Prostate gland (tissue), 2 donors: ENCODE data around the gene RIMBP3B. TPM values are rescaled to one million over a fixed set of nuclear protein-coding genes. Genes with fewer than 3 reads are reported as not detected.
"Not testable (repeated sequence)": the region's sequence is repeated elsewhere in the genome, so short reads cannot be mapped to it uniquely, and the experiment has no call there.

Experiments used
- DNase-seq: peaks from one replicate; pipeline ENCODE4 v3.0.0-alpha.2; 2019; ENCODE audit warnings: low spot score
- H3K27ac ChIP-seq, 2 donors: fragments of 200-600 bp; sonication (generic); 2 replicates each; pipeline ENCODE4 v1.5.1; 2017 to 2019
- H3K27me3 ChIP-seq: fragments of 200-600 bp; sonication (generic); replicated peaks from 2 replicates; pipeline ENCODE4 v1.5.1; 2019; ENCODE audit not compliant: insufficient read depth
- H3K36me3 ChIP-seq, 2 donors: fragments of 200-600 bp; sonication (generic); 1 replicate in 1 of 2; 2 replicates in 1 of 2; pipeline versions ENCODE4 v1.5.1 to v1.8.1; 2017 to 2019
- H3K4me1 ChIP-seq: fragments of 200-600 bp; sonication (generic); replicated peaks from 2 replicates; pipeline ENCODE4 v1.5.1; 2019
- H3K4me3 ChIP-seq, 2 donors: fragments of 200-600 bp; sonication (generic); 2 replicates each; pipeline ENCODE4 v1.5.1; 2017 to 2019
- H3K9me3 ChIP-seq: fragments of 200-600 bp; sonication (generic); 2 replicates; pipeline ENCODE4 v1.5.1; 2017
- WGBS: methylation state at CpG from one replicate; pipeline ENCODE4 v1.1.5; 2018; 5-methylcytosine and 5-hydroxymethylcytosine counted together
- intact Hi-C: fragments of 100-400 bp; cut with DNase I; formaldehyde crosslinking; loops from one replicate; pipeline ENCODE4 v1.14.2; 2022
- total RNA-seq, 2 donors: library from RNA; depleted of rRNA; stranded (reverse); fragments of >200 nt; gene quantifications; one replicate each; pipeline ENCODE4 v1.1.0, GENCODE V29; 2016

RIMBP3B gene
- total RNA-seq: not detected

- intact Hi-C loops: not testable (repeated sequence)
- no CpG with 5 or more reads among the region's 91 CpGs for WGBS
Measured at GRCh38 chr22:21383701-21384467, at the start of gene RIMBP3B. TSS of gene RIMBP3B (plus strand) at chr22:21383751. CDS start at chr22:21383859, 108 bp downstream.

DNA sequence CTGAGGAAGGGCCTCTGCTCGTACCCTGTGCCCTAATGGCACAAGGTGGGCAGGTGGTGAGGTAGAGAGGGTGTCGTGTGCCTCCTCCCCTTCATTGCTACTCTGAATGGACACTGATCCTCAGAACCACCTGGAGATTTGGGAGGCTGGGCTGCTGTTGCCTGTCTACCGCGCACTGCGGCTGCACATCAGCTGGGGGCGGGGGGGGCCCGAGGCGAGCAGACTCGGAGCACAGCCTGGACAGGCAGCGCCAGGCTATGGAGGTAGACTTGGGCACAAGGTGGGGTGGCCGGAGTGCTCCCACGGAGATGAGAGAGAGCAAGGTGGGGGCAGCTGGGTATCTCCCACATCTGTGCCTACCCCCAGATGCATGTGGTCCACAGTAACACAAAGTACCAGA is 26.0 kb upstream of the RIMBP3B start:
- H3K27me3 ChIP-seq, H3K4me1 ChIP-seq, intact Hi-C loops, H3K27ac ChIP-seq, DNase-seq, H3K9me3 ChIP-seq, H3K36me3 ChIP-seq, H3K4me3 ChIP-seq: not testable (repeated sequence)
- 97% methylated on average over 6 of the region's 12 CpGs for WGBS

More at GRCh38 chr22:21383701-21384467, at the start of gene RIMBP3B:
- DNase-seq, H3K4me3 ChIP-seq, H3K36me3 ChIP-seq, H3K4me1 ChIP-seq, H3K27me3 ChIP-seq, H3K9me3 ChIP-seq, H3K27ac ChIP-seq: not testable (repeated sequence)

- H3K4me3 ChIP-seq, H3K4me1 ChIP-seq, DNase-seq, H3K27ac ChIP-seq, H3K27me3 ChIP-seq, H3K9me3 ChIP-seq, H3K36me3 ChIP-seq, intact Hi-C loops: not testable (repeated sequence)
- no CpG with 5 or more reads among the region's 59 CpGs for WGBS
Measured at GRCh38 chr22:21360525-21360924, 23.0 kb upstream of the RIMBP3B start.

- H3K36me3 ChIP-seq, H3K27ac ChIP-seq, H3K9me3 ChIP-seq, H3K4me3 ChIP-seq, intact Hi-C loops, DNase-seq, H3K27me3 ChIP-seq, H3K4me1 ChIP-seq: not testable (repeated sequence)
- no CpG with 5 or more reads among the region's 4 CpGs for WGBS
Measured at GRCh38 chr22:21362473-21362872, 21.1 kb upstream of the RIMBP3B start.

DNA sequence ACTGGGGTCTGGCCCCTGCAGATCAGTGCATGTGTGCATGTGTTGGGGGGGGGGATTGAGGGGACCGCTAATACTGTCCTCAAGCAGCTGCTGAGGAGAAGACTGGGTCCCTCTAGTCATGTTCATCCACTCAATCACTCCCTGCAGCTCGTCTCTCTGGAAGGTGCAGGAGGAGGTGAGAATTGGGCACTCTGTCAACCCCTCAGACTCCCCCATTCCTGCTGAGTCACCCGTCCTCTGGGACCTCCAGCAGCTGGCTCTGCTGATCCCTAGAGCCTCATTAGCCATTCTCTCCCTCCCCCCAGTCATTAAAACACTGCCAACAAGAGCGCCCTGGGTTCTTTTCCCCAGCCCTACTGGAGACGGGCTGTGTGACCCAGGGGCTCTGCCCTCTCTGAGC is 20.5 kb upstream of the RIMBP3B start:
- H3K9me3 ChIP-seq, H3K27ac ChIP-seq, H3K4me3 ChIP-seq, DNase-seq, H3K36me3 ChIP-seq, H3K27me3 ChIP-seq, intact Hi-C loops, H3K4me1 ChIP-seq: not testable (repeated sequence)
- WGBS: 50% methylated on average over 2 of the region's 5 CpGs

DNA sequence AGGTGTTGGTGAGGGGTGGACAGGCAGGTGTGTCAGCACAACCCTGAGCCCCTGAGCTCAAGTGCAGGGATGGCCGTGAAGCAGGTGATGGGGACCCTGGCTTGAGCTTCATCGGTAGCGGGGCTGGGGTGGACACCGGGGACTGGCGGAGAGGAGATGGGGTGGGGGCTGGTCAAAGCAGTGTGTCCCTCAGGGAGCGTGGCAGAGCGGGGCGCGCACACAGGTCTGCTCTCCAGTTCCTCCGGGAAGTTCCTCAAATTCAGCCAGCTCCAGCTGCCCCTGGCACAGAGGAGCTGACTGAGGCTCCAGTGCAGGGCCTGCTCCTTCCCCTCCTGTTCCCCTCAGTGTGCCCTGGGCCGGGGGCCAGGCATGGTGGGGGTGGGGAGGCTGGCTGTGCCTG is 19.7 kb upstream of the RIMBP3B start:
- H3K4me3 ChIP-seq, H3K27ac ChIP-seq, H3K27me3 ChIP-seq, H3K36me3 ChIP-seq, H3K4me1 ChIP-seq, DNase-seq, H3K9me3 ChIP-seq, intact Hi-C loops: not testable (repeated sequence)
- WGBS: 47% methylated on average over 10 of the region's 11 CpGs

DNA sequence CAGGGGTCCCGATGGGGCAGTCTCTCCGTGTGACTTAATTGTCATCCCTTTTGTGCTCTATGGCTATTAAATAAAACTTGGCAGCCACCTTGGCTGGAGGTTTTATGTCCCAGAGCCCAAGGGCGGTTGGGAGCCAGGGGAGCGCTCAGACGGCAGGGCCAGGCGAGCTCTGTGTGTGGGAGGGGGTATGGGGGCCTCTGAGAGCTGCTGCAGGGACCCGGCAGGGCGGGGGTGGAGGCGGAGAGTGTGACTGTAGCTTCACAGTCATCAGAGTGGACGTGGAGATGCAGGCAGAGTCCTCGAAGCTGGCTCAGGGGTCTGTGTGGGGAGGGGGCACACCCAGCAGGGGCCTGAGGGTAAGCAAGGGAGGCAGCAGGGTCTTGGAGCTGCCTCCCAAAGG is 19.2 kb upstream of the RIMBP3B start:
- H3K27ac ChIP-seq, H3K4me1 ChIP-seq, H3K9me3 ChIP-seq, H3K4me3 ChIP-seq, H3K27me3 ChIP-seq, DNase-seq, intact Hi-C loops, H3K36me3 ChIP-seq: not testable (repeated sequence)
- WGBS: no CpG with 5 or more reads among the region's 11 CpGs

- intact Hi-C loops, H3K27ac ChIP-seq, H3K27me3 ChIP-seq, H3K36me3 ChIP-seq, DNase-seq, H3K9me3 ChIP-seq, H3K4me3 ChIP-seq, H3K4me1 ChIP-seq: not testable (repeated sequence)
- no CpG with 5 or more reads among the region's 4 CpGs for WGBS
Measured at GRCh38 chr22:21365337-21365736, 18.2 kb upstream of the RIMBP3B start.

GRCh38 chr22:21368603-21369310 is 14.8 kb upstream of the RIMBP3B start:
- H3K27me3 ChIP-seq, H3K4me1 ChIP-seq, H3K36me3 ChIP-seq, H3K4me3 ChIP-seq, H3K9me3 ChIP-seq, intact Hi-C loops, DNase-seq, H3K27ac ChIP-seq: not testable (repeated sequence)
- WGBS: 95% methylated on average over 3 of the region's 12 CpGs

DNA sequence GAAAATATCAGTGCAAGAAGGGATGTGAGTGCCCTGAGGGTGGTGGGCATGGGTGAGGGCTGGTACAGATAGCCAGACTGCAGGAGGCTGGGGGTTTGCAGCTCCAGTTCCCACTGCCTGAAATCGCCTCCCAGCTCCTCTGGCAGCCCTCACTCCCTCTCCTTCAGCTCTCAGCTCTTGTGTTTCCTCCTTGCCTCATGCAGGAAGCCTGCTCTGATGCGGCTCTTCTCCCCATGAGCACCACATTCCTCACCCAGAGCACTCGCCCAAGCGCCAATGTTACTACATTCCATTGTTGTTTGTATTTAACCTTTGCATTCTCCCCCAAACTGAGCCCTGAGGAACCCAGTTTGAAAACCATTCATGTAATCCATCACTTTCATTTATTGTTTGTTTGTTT is 7.7 kb upstream of the RIMBP3B start:
- intact Hi-C loops, H3K9me3 ChIP-seq: not testable (repeated sequence)
- no CpG with 5 or more reads among the region's 4 CpGs for WGBS

GRCh38 chr22:21384468-21385357 is 1.2 kb downstream of the RIMBP3B start:
- intact Hi-C loops, H3K4me3 ChIP-seq, DNase-seq, H3K27me3 ChIP-seq, H3K4me1 ChIP-seq, H3K27ac ChIP-seq, H3K9me3 ChIP-seq, H3K36me3 ChIP-seq: not testable (repeated sequence)
- WGBS: no CpG with 5 or more reads among the region's 79 CpGs

More for the DNA sequence above, 7.7 kb upstream of the RIMBP3B start:
- not testable (repeated sequence) for H3K4me1 ChIP-seq, H3K27me3 ChIP-seq, H3K27ac ChIP-seq, DNase-seq, H3K36me3 ChIP-seq, H3K4me3 ChIP-seq

GRCh38 chr22:21389480-21389879 is 5.9 kb downstream of the RIMBP3B start:
- intact Hi-C loops, H3K4me3 ChIP-seq: not testable (repeated sequence)
- no CpG with 5 or more reads among the region's 7 CpGs for WGBS

More at GRCh38 chr22:21389480-21389879, 5.9 kb downstream of the RIMBP3B start:
- not testable (repeated sequence) for H3K27ac ChIP-seq, H3K9me3 ChIP-seq, H3K4me1 ChIP-seq, H3K36me3 ChIP-seq, DNase-seq, H3K27me3 ChIP-seq
